Measurements from ENCODE around the gene TREH.

DNA sequence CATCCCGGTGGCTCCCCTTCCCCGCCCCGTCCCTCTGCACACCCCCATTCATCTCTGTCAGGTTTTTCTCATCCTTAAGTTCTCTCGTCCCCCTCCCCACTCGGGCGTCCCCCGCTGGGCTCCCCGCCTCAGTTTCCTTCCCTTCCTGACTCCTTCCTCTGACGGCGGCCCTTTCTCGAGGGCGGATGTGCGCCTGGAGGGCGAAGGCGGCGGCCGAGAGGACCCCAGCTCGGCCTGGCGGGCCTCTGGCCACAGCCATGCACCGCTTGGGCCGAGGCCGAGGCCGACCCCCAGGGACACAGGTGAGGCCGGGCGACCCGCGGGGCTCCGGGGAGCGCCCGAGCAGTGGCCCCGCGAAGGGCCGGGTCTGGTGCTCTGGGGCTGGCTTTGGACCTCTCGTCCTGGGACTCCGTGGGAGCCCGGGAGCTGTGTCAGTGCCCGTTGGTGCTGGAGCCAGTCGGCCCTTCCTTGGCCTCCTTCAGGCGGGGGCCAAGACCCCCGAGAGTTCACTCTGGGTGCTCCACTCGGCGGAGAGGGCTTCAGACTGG is 69.2 kb downstream of the TREH start:
- TF ChIP-seq POLR2A (IDR thresholded peaks at IDR 0.05; ENCODE audit: extremely low read depth, insufficient read length), result no peak
- TF ChIP-seq, protein P1, sequence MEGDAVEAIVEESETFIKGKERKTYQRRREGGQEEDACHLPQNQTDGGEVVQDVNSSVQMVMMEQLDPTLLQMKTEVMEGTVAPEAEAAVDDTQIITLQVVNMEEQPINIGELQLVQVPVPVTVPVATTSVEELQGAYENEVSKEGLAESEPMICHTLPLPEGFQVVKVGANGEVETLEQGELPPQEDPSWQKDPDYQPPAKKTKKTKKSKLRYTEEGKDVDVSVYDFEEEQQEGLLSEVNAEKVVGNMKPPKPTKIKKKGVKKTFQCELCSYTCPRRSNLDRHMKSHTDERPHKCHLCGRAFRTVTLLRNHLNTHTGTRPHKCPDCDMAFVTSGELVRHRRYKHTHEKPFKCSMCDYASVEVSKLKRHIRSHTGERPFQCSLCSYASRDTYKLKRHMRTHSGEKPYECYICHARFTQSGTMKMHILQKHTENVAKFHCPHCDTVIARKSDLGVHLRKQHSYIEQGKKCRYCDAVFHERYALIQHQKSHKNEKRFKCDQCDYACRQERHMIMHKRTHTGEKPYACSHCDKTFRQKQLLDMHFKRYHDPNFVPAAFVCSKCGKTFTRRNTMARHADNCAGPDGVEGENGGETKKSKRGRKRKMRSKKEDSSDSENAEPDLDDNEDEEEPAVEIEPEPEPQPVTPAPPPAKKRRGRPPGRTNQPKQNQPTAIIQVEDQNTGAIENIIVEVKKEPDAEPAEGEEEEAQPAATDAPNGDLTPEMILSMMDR (IDR thresholded peaks at IDR 0.05; ENCODE audit: low read depth, low read length), result no peak

Measured in NB4 (cell line).